Progenitor cell of endocrine pancreas (in vitro differentiated cells): ENCODE data around the gene DHRS1. TPM values are rescaled to one million over a fixed set of nuclear protein-coding genes. Genes with fewer than 3 reads are reported as not detected.

ENCODE experiments used
- DNase-seq: peaks from one replicate; pipeline ENCODE4 v3.0.0; 2021; ENCODE audit warnings: low spot score; ENCODE audit not compliant: unreplicated experiment
- H3K27ac Mint-ChIP-seq: 2 replicates; pipeline ENCODE4 v1.8.0; 2021; ENCODE audit warnings: mild to moderate bottlenecking, moderate library complexity, mixed read lengths
- H3K27me3 Mint-ChIP-seq: 2 replicates; pipeline ENCODE4 v1.8.0; 2021; ENCODE audit warnings: mixed read lengths
- H3K36me3 Mint-ChIP-seq: 2 replicates; pipeline ENCODE4 v1.8.0; 2022; ENCODE audit warnings: mixed read lengths; ENCODE audit not compliant: insufficient read depth
- H3K4me1 Mint-ChIP-seq: 2 replicates; pipeline ENCODE4 v1.8.0; 2021; ENCODE audit warnings: low read depth, mixed read lengths
- H3K4me3 Mint-ChIP-seq: 2 replicates; pipeline ENCODE4 v1.8.0; 2021; ENCODE audit warnings: low read depth, mild to moderate bottlenecking, moderate library complexity, mixed read lengths
- H3K9me3 Mint-ChIP-seq: 2 replicates; pipeline ENCODE4 v1.8.0; 2021; ENCODE audit warnings: low read depth, mixed read lengths
- long read RNA-seq: library from polyadenylated mRNA; unstranded; transcript quantifications from one replicate; pipeline ENCODE4 v2.0.0, GENCODE V29; 2020
- total RNA-seq: library from RNA; stranded (reverse); gene quantifications from 2 replicates; pipeline ENCODE4 v1.2.1, GENCODE V29; 2021
- TF ChIP-seq, protein P1 (sequence below): fragments of 200-600 bp; sonication (generic); IDR thresholded peaks from one replicate; pipeline ENCODE4 v1.5.0; 2021; ENCODE audit warnings: antibody characterized with exemption, mild to moderate bottlenecking; ENCODE audit not compliant: unreplicated experiment

DHRS1 gene
- total RNA-seq: 33.4 and 34.4 TPM in 2 replicates
- long read RNA-seq, transcript DHRS1-201 (9 exons, 1,480 nt): major isoform, 27 of 47 reads
- long read RNA-seq, partial matches to known transcripts: 3 of 47 reads
- long read RNA-seq, other reads (novel, unspliced or antisense): 15 of 47 reads

DNA sequence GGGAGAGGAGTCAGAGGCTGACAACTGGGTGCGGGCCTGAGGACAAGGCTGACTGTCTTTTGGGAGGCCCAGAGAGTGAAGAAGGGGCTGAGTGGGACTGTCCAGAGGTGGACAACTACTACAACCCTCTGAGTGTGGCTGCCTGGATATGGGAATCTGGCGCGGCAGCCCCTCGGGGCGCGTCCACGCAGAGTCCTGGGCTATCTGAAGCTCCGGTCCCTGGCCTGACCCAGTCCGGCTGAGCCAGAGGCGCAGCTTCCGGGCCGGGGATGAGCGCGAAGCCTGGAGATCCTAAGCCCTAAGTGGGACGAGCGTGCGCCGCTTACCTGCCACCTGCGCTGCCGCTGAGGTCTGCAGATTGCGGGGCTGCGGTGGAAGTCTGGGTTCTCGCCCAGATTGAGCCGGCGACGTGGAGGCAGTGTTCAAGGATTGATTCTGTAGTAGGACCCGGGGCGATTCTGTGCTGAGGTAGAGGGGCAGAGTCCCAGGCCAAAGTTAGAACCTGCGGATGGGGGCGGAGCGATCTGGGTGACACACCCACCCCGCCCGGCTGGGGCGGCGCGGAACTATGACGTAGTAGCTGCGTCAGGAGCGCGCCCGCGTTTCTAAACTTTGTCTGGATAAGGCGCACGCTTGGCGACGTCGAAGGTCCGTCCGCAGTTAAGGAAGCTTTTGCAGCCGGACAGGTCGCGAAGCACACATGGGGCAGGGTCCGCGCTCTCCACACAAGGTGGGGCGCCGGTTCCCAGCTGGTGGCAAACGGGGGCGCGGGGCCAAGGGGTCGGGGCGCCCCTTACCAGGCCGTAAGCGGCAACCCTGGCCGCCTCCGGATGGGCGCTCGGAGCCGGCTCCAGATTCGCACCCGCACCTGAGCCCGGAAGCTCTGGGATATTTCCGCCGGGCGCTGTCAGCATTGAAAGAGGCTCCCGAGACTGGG is at the start of gene DHRS1, which contains the start of gene NOP9:
TSS of gene DHRS1 (minus strand) at position 526 of the 937 bp plus-strand sequence. CDS start 674 bp downstream, outside the sequence.
TSS of gene NOP9 (plus strand) at position 596 of the 937 bp plus-strand sequence. CDS start at position 701, 105 bp downstream.
- DNase-seq: peak; percentile 88
- Mint-ChIP-seq H3K27ac (peak within 1 kb of the TSS; percentile 97), H3K27me3 (no peaks in the 10 kb centered on the region), H3K9me3 (no peaks in the 10 kb centered on the region), H3K4me3 (peak within 1 kb of the TSS; percentile 92), H3K4me1 (peaks cover 21% of the 10 kb centered on the region), H3K36me3 (peaks cover 9% of the 10 kb centered on the region)
- TF ChIP-seq, protein P1, sequence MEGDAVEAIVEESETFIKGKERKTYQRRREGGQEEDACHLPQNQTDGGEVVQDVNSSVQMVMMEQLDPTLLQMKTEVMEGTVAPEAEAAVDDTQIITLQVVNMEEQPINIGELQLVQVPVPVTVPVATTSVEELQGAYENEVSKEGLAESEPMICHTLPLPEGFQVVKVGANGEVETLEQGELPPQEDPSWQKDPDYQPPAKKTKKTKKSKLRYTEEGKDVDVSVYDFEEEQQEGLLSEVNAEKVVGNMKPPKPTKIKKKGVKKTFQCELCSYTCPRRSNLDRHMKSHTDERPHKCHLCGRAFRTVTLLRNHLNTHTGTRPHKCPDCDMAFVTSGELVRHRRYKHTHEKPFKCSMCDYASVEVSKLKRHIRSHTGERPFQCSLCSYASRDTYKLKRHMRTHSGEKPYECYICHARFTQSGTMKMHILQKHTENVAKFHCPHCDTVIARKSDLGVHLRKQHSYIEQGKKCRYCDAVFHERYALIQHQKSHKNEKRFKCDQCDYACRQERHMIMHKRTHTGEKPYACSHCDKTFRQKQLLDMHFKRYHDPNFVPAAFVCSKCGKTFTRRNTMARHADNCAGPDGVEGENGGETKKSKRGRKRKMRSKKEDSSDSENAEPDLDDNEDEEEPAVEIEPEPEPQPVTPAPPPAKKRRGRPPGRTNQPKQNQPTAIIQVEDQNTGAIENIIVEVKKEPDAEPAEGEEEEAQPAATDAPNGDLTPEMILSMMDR: no peak

GRCh38 chr14:24348186-24348585 is 48.6 kb upstream of the DHRS1 start:
- Mint-ChIP-seq H3K9me3 (no peaks in the 10 kb centered on the region), H3K27ac (no peak overlapping the region), H3K4me3 (no peak overlapping the region), H3K4me1 (peaks cover 4% of the 10 kb centered on the region), H3K36me3 (no peaks in the 10 kb centered on the region), H3K27me3 (peaks cover 72% of the 10 kb centered on the region)
- DNase-seq: no peak
- TF ChIP-seq, protein P1: no peak

DNA sequence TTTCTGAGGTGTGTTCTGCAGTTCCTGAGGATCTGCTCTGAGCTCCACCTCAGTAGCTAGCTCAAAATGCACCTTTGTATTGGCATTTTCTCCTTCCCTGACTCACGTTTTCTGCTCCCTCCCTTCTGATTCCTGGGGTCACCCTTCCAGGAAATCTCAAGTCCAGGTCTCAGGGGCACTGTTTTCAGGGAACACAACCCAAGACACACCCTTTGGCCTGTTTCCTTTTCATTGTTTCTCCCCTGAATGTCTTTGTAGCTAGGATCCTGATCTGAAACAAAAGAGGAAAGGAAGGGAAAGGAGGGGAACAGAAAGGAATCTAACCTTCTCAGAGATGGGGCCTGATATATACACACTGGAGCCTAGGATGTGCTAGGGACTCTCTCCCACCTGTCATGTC is 47.6 kb upstream of the DHRS1 start:
- Mint-ChIP-seq H3K4me1 (no peaks in the 10 kb centered on the region), H3K27me3 (peaks cover 69% of the 10 kb centered on the region), H3K36me3 (no peaks in the 10 kb centered on the region), H3K9me3 (no peaks in the 10 kb centered on the region), H3K27ac (no peak overlapping the region), H3K4me3 (no peak overlapping the region)
- no peak for DNase-seq
- TF ChIP-seq, protein P1: no peak

GRCh38 chr14:24343795-24344660 is 44.4 kb upstream of the DHRS1 start:
- Mint-ChIP-seq H3K4me3 (no peak overlapping the region), H3K9me3 (no peaks in the 10 kb centered on the region), H3K4me1 (no peaks in the 10 kb centered on the region), H3K27me3 (peaks cover 65% of the 10 kb centered on the region), H3K27ac (no peak overlapping the region), H3K36me3 (no peaks in the 10 kb centered on the region)
- DNase-seq: no peak
- TF ChIP-seq, protein P1: no peak

- H3K4me3 Mint-ChIP-seq: no peak overlapping the region
- H3K4me1 Mint-ChIP-seq: no peaks in the 10 kb centered on the region
- TF ChIP-seq, protein P1: no peak
- peaks cover 70% of the 10 kb centered on the region for H3K27me3 Mint-ChIP-seq
- H3K36me3 Mint-ChIP-seq: no peaks in the 10 kb centered on the region
- DNase-seq: no peak
- H3K9me3 Mint-ChIP-seq: no peaks in the 10 kb centered on the region
- no peak overlapping the region for H3K27ac Mint-ChIP-seq
These were observed 43.3 kb upstream of the DHRS1 start for GRCh38 chr14:24342889-24343288.
